HK-2 (cell line): ENCODE measurements around the gene DEPDC5.
A peak's percentile ranks its signal among the peaks of the same experiment; 100 is the strongest.
"Not testable (repeated sequence)": the region's sequence is repeated elsewhere in the genome, so short reads cannot be mapped to it uniquely, and the experiment has no call there.

Experiments used
- DNase-seq: peaks from one replicate; pipeline ENCODE4 v3.0.0-alpha.2; 2018; ENCODE audit not compliant: unreplicated experiment

The DEPDC5 gene

GRCh38 chr22:31753634-31754501 lies at the start of gene DEPDC5:
DEPDC5 (plus strand) TSS chr22:31754019; CDS start chr22:31754922, 903 bp downstream.
- peak; percentile 93 for DNase-seq

GRCh38 chr22:31707519-31707918 lies 46.3 kb upstream of the DEPDC5 start:
- no peak for DNase-seq

- DNase-seq = not testable (repeated sequence)
Measured at GRCh38 chr22:31711226-31711625, 42.6 kb upstream of the DEPDC5 start.

GRCh38 chr22:31715147-31715778 lies 38.6 kb upstream of the DEPDC5 start:
- no peak for DNase-seq

GRCh38 chr22:31719850-31720471 lies 33.9 kb upstream of the DEPDC5 start:
- no peak for DNase-seq

GRCh38 chr22:31723723-31724122 lies 30.1 kb upstream of the DEPDC5 start:
- DNase-seq = no peak

GRCh38 chr22:31726692-31727091 lies 27.1 kb upstream of the DEPDC5 start:
- no peak for DNase-seq

GRCh38 chr22:31728857-31729256 lies 25.0 kb upstream of the DEPDC5 start:
- no peak for DNase-seq

GRCh38 chr22:31730344-31730711 lies 23.5 kb upstream of the DEPDC5 start:
- DNase-seq = no peak

GRCh38 chr22:31732089-31732829 lies 21.6 kb upstream of the DEPDC5 start:
- no peak for DNase-seq

GRCh38 chr22:31733580-31734079 lies 20.2 kb upstream of the DEPDC5 start:
- no peak for DNase-seq

GRCh38 chr22:31734512-31734911 lies 19.3 kb upstream of the DEPDC5 start:
- DNase-seq = no peak

- no peak for DNase-seq
Measured at GRCh38 chr22:31736458-31736857, 17.4 kb upstream of the DEPDC5 start.

- DNase-seq = no peak
Measured at GRCh38 chr22:31737932-31738331, 15.9 kb upstream of the DEPDC5 start.

GRCh38 chr22:31738566-31738965 lies 15.3 kb upstream of the DEPDC5 start:
- no peak for DNase-seq

GRCh38 chr22:31739795-31740201 lies 14.0 kb upstream of the DEPDC5 start:
- DNase-seq = no peak

GRCh38 chr22:31740314-31740713 lies 13.5 kb upstream of the DEPDC5 start:
- not testable (repeated sequence) for DNase-seq

GRCh38 chr22:31742115-31742514 lies 11.7 kb upstream of the DEPDC5 start:
- DNase-seq = no peak

GRCh38 chr22:31742682-31743081 lies 11.1 kb upstream of the DEPDC5 start:
- no peak for DNase-seq

- DNase-seq = no peak
Measured at GRCh38 chr22:31743871-31744270, 9.9 kb upstream of the DEPDC5 start.

- no peak for DNase-seq
Measured at GRCh38 chr22:31747441-31747840, 6.4 kb upstream of the DEPDC5 start.

- no peak for DNase-seq
Measured at GRCh38 chr22:31748490-31748889, 5.3 kb upstream of the DEPDC5 start.
